A673 (cell line): ENCODE measurements around the gene KCNC1. TPM values are rescaled to one million over a fixed set of nuclear protein-coding genes. Genes with fewer than 3 reads are reported as not detected.

Source experiments
- BruUV-seq: library from RNA; stranded (reverse); fragments of 400-500 nt; replicated peaks from 2 replicates; lab custom pipeline; 2021; lab: Mats Ljungman, UMichigan
- CTCF ChIA-PET: fragments of 300-600 bp; sonication (Branson Sonifier 250); formaldehyde crosslinking; loops from one replicate; lab custom pipeline; 2022; ENCODE audit warnings: antibody characterized with exemption; lab: Charles Lee
- POLR2A ChIA-PET: fragments of 300-600 bp; sonication (Branson Sonifier 250); formaldehyde crosslinking; loops from one replicate; lab custom pipeline; 2022; ENCODE audit warnings: antibody characterized with exemption; ENCODE audit not compliant: low non-redundant PET; lab: Charles Lee
- DNase-seq: peaks from one replicate; pipeline ENCODE4 v3.0.0-alpha.2; 2015; ENCODE audit warnings: low spot score
- H3K27ac ChIP-seq: fragments of 200-600 bp; sonication (generic); 2 replicates; pipeline ENCODE4 v1.5.1; 2016; ENCODE audit warnings: mixed run types, low read depth, mild to moderate bottlenecking, mixed read lengths, antibody characterized with exemption, low read length; ENCODE audit not compliant: poor library complexity, severe bottlenecking
- H3K27me3 ChIP-seq: fragments of 200-600 bp; sonication (generic); replicated peaks from 2 replicates; pipeline ENCODE4 v1.6.1; 2017; ENCODE audit warnings: mixed run types, low read depth, mild to moderate bottlenecking, mixed read lengths, antibody characterized with exemption, low read length; ENCODE audit not compliant: insufficient read depth, poor library complexity
- H3K36me3 ChIP-seq: fragments of 200-600 bp; sonication (generic); 2 replicates; pipeline ENCODE4 v1.6.1; 2016; ENCODE audit warnings: mixed run types, mild to moderate bottlenecking, mixed read lengths, antibody characterized with exemption, low read length; ENCODE audit not compliant: insufficient read depth, poor library complexity, severe bottlenecking
- H3K4me1 ChIP-seq: fragments of 200-600 bp; sonication (generic); 2 replicates; pipeline ENCODE4 v1.6.1; 2017; ENCODE audit warnings: mixed run types, mild to moderate bottlenecking, mixed read lengths, antibody characterized with exemption, low read length; ENCODE audit not compliant: insufficient read depth, poor library complexity, severe bottlenecking
- H3K4me3 ChIP-seq: fragments of 200-600 bp; sonication (generic); 2 replicates; pipeline ENCODE4 v1.5.1; 2016; ENCODE audit warnings: low read depth, mixed run types, mild to moderate bottlenecking, mixed read lengths, low read length; ENCODE audit not compliant: poor library complexity, severe bottlenecking
- H3K9me3 ChIP-seq: fragments of 200-600 bp; sonication (generic); 2 replicates; pipeline ENCODE4 v1.6.1; 2016; ENCODE audit warnings: mixed run types, low read depth, mild to moderate bottlenecking, mixed read lengths, antibody characterized with exemption, low read length; ENCODE audit not compliant: poor library complexity, severe bottlenecking
- CTCF ChIP-seq: fragments of 300-800, 200-600 bp; sonication (generic); conservative IDR thresholded peaks from 2 replicates; pipeline ENCODE4 v1.5.1; 2017; ENCODE audit warnings: low read depth, mild to moderate bottlenecking, antibody characterized with exemption, low read length, moderate library complexity, mixed read lengths
- EZH2 ChIP-seq: fragments of 200-600 bp; sonication (generic); IDR thresholded peaks from 2 replicates; pipeline ENCODE4 v1.6.1; 2017; ENCODE audit warnings: borderline replicate concordance, low read depth, mild to moderate bottlenecking, mixed read lengths, antibody characterized with exemption, low read length; ENCODE audit not compliant: poor library complexity, severe bottlenecking
- intact Hi-C: fragments of 100-400 bp; cut with micrococcal nuclease; formaldehyde crosslinking; loops from one replicate; pipeline ENCODE4 v1.10.0; 2022; ENCODE audit not compliant: unreplicated experiment
- total RNA-seq: library from RNA; stranded (reverse); gene quantifications from 2 replicates; pipeline ENCODE4 v1.2.3, GENCODE V29; 2021

The KCNC1 gene
- total RNA-seq, 1 experiment from 2014 or later = 0.09 TPM

- no peaks in the 10 kb centered on the region for H3K4me1 ChIP-seq
- no TSS peak for BruUV-seq
- no peaks in the 10 kb centered on the region for H3K9me3 ChIP-seq
- no peak for DNase-seq
- intact Hi-C loops = no loop called here
- CTCF ChIA-PET = no interaction called here
- TF ChIP-seq CTCF = no peak
- TF ChIP-seq EZH2 = no peak
- no peaks in the 10 kb centered on the region for H3K36me3 ChIP-seq
- no peak overlapping the region for H3K27ac ChIP-seq
- peaks cover 73% of the 10 kb centered on the region for H3K27me3 ChIP-seq
- POLR2A ChIA-PET = no interaction called here
- no peak overlapping the region for H3K4me3 ChIP-seq
Observed at GRCh38 chr11:17714356-17714854, 20.2 kb upstream of the KCNC1 start.

GRCh38 chr11:17714870-17715269 lies 19.7 kb upstream of the KCNC1 start:
- Histone ChIP-seq H3K4me3 (no peak overlapping the region), H3K4me1 (no peaks in the 10 kb centered on the region), H3K9me3 (no peaks in the 10 kb centered on the region), H3K36me3 (no peaks in the 10 kb centered on the region), H3K27me3 (peaks cover 78% of the 10 kb centered on the region), H3K27ac (no peak overlapping the region)
- intact Hi-C loops = no loop called here
- DNase-seq = no peak
- BruUV-seq = no TSS peak
- TF ChIP-seq CTCF = no peak
- TF ChIP-seq EZH2 = no peak
- POLR2A ChIA-PET = no interaction called here
- CTCF ChIA-PET = no interaction called here

- no TSS peak for BruUV-seq
- Histone ChIP-seq H3K27me3 (peaks cover 88% of the 10 kb centered on the region), H3K9me3 (no peaks in the 10 kb centered on the region), H3K4me3 (no peak overlapping the region), H3K36me3 (no peaks in the 10 kb centered on the region), H3K27ac (no peak overlapping the region), H3K4me1 (no peaks in the 10 kb centered on the region)
- intact Hi-C loops = no loop called here
- DNase-seq = no peak
- POLR2A ChIA-PET = no interaction called here
- CTCF ChIA-PET = no interaction called here
- TF ChIP-seq EZH2 (no peak), CTCF (no peak)
Observed at GRCh38 chr11:17716807-17717206, 17.8 kb upstream of the KCNC1 start.
